HG02623 (cell line): Measurements from ENCODE around the gene RTN4RL1.

Experiments
- ATAC-seq: cut with Tn5 transposase; IDR thresholded peaks from one replicate; pipeline ENCODE4 v1.9.1; 2021; ENCODE audit warnings: moderate library complexity; ENCODE audit not compliant: unreplicated experiment

Gene RTN4RL1

DNA sequence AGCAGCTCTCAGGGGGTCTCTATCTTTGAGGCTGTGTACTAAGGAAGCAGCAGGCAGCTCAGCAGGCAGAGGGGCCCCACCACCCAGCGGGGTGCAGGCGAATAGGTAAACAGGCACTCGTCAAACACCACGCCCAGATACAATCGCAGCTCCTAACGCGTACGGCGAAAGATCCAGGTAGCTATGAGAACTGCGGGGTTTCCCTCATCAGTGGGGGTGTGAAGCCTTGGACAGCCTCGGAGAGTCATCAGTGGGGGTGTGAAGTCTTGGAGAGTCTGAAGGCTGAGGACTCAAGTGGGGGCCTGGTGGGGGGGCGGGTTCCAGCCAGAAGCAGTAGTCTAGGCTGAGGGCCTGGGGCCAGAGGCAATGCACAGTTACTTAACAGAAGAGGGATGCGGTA, 69.0 kb downstream of the RTN4RL1 start:
- no peak for ATAC-seq

DNA sequence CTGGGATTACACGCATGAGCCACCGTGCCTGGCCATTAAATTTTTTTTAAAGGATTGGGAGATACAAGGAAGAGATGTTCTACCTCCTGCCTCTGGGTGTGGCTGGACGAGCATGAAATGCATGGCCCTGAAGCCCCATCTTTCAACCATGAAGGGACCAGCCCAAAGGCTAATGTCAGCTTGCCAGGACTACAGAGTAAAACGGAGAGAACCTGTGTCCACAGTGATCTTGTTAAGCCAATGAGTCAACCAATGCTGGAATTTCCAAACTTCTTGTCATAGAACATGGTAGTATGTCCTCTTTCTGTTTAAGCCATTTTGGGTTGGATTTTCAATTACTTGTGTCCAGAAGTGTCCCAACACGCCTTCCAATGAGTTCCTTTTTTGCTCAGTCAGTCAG, 71.3 kb downstream of the RTN4RL1 start:
- no peak for ATAC-seq

DNA sequence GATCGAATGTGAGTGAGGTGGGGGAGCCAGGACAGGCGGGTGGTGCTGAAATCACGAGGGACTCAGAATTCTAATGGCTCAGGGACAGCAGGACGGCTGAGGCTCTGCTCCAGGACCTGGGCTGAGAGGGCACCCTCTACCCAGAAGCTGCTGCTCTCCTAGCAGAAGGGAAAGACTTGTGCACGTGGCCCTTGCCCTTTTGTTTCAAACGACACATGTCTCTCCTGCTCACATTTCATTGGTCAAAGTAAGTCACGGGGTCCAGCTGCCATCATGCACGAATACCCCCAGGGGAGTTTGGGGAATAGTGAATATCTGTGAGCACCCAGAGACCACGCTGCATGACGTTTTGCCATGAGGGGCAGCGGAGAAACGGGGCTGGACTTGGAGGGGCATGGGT, 73.2 kb downstream of the RTN4RL1 start:
- no peak for ATAC-seq

DNA sequence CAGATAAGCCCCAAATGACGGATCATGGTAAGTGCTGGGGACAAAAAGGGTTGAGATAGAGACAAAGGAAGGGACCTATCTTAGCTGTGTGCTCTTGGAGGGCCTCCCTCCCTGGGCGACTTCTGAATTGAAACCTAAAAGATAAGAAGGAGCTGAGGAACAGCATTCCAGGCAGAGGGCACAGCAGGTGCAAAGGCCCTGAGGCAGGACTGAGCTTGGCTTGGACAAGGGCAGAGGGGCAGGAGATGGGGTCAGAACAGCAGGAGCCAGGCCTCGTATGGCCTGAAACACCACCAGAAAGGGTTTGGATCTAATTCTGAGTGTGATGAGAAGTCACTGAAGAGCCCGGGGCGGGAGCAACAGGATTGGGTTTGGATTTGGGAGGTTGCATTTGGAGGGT, 75.4 kb downstream of the RTN4RL1 start:
- ATAC-seq, result no peak

DNA sequence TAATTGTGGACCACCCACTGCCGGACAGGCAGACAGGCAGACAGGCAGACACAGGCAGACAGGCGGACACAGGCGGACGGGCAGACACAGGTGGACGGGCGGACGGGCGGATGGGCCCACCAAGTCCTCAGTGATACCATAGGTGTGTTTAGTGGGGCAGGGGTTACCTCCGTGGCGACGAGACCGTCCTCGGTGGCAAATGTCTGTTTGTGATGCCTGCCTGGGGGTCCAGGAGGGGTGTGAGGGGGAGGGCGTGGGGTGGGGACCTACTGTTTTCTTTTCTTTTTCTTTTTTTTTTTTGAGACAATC, 76.7 kb downstream of the RTN4RL1 start:
- ATAC-seq, result no peak

DNA sequence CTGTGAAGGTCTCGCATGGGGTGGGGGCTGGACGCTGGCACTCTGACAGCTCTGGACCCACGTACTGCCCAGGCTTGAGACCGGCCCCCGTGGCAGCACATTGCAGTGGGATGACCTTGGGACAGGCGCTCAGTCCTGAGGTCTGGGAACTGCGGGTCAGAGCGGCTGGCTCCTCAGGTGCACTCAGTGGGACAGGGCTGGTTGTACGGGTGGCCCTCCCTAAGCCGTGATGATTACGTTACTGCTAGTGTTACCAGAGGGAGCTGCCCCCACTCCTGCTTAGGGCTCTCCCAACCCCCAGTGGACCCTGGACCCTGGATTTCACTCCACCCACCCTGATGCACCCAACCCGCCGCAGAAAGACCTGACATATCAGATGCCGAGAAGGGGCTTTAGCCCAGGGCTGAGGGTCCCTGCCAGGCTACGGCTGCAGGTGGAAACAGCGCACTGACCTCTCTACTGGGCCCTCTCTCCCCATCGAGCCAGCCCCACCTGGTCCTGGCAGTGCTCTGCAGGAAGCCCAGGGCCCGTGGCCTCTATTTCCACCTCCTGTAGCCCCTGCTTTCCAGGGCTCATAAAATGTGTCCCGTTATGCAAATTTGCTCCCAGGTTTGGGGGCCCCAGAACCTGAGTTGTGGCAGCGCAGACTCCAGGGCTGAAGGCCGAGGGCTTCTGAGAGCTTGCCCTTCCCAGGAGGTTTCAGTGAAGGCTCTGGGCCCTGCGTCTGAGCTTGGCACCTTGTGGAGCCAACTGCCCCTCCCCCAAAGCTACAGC, 77.2 kb downstream of the RTN4RL1 start:
- no peak for ATAC-seq

DNA sequence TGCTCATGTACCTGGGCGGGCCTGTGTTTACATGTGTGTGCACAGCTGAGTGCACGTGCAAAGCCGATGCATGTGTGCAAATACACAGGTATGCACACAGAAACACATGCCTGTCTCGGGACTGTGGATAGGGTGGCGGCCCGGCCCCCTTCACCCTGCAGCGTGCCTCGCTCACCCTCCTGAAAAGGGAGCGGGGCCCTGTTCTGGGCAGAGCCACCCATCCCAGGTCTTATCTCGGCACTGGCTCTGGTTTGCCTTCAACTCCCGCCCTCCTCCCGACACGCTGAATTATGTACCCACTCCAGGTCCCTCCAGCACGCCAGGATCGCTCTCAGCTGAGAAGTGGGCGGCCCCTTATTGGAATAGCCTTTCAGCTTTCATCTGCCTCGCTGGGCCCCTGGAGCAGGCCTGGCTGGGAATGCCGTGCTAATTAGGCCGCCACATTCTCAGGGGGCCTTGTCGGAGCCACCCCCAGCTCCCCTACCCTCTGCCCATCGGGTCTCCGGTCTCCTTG, 77.8 kb downstream of the RTN4RL1 start:
- ATAC-seq, result no peak

DNA sequence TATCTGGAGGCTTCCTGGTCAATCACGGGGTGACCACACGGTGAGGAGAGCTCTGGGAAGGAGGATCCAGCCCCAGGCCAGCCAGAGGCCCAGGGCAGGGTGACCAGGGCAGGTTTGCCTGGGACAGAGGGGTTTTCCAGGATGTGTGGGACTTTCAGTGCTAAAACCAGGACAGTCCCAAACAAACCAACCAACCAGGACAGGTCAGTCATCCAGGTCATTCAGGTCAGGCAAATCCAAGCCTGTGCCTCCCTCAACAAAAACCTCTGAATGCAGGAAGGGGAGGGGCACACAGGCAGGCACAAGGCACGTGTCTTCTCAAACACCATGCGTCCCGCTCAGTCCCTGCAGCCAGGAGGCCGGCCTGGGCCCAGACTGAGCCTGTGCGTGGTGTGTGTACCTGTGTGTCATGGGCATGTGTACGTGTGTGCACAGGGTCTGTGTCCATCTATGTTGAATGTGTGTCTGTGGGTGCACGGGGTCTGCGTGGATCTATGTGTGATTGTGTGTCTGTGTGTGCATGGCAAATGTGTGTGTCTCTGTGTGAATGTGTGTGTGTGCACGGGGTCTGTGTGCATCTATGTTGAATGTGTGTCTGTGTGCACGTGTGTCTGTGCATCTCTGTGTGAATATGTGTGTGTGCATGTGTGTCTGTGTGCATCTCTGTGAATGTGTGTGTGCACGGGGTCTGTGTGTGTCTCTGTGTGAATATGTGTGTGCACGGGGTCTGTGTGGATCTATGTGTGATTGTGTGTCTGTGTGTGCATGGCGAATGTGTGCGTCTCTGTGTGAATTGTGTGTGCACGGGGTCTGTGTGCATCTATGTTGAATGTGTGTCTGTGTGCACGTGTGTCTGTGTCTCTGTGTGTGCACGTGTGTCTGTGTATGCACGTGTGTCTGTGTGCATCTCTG, 78.9 kb downstream of the RTN4RL1 start:
- no peak for ATAC-seq

DNA sequence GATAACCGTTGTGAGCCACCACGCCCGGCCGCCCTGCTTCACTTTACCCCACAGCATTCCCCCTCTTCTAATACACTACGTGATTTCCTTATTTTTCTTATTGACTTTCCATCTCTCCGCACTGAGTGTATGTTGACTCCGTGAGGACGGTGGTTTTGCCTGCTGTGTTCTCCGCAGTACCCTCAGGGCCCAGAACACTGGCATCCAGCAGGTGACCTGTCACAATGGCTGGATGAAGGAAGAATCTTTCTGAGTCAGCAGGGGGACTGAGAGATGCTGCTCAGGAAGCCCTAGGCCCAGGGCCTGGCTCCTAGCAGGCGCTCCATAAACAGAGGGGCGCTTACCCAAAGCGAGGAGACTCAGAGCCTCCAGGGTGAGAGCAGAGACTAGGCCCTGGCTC, 79.5 kb downstream of the RTN4RL1 start:
- ATAC-seq, result no peak

DNA sequence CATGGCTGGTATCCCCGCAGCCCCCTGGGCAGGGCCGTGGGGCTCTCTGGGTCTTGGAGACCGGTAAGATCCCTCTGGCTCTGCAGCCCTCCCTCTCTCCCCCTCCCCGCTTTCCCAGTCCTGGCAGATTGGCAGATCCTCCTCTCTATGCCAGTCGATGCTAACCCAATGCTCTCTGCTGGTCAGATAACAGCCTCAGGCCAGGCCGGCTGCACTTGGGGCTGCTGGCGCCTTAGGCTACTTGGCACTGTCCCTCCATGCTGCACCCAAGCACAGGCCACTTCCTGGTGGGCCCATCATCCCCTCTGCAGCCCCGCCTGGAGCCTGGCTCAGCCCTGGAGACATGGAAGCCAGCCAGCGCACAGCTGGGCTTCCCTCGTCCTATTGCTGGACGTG, 81.7 kb downstream of the RTN4RL1 start:
- no peak for ATAC-seq

DNA sequence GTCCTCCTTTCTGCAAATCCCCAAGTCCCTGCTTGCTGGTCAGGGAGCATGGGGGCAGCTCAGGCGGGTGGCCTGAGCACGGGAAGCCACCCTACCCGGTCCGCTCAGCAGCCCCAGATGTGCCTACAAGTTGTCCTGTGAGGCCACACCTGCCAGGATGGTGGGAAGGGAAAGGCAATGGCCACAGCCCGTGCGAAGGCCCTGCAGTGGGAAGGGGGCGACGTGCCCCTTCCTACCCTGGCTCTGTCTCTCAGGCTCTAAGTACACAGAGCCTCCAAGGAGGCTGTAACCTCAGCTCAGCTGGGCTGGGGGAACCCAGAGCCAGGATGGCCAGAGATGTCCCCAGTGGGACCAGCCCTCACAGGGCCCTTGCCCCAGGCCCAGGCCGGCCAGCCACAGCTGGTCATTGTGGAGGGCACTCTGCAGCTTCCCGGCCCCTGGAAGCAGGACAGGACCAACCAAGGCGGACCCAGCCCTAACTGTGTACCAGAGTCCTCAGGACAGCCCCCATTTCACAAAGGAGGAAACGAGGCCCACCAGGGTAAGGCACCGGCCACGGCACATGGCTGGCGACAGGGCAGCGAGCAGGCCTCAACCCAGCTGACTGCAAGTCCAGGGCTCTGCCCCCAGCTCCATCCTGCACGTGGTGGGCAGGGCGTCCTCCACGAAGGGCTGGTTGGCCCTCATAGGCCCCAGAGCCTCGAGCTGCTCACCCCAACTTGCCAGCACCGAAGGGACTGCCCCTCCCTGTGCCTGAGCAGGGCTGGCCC, 82.3 kb downstream of the RTN4RL1 start:
- no peak for ATAC-seq

DNA sequence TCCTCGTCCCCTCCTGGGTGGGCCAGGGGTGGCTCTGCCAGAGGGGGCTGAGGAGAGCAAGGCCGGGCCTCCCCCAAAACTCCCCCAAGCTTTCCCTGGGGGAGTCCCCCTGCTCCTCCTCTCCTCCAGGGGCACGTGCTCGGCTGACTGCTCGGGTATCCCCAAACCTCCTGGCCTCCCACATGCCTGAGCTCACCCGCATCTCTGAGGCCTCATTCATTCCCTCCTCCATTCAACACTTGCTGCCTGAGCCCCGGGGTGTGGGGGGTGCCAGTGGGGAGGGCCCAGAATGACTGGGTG, 83.1 kb downstream of the RTN4RL1 start:
- no peak for ATAC-seq

DNA sequence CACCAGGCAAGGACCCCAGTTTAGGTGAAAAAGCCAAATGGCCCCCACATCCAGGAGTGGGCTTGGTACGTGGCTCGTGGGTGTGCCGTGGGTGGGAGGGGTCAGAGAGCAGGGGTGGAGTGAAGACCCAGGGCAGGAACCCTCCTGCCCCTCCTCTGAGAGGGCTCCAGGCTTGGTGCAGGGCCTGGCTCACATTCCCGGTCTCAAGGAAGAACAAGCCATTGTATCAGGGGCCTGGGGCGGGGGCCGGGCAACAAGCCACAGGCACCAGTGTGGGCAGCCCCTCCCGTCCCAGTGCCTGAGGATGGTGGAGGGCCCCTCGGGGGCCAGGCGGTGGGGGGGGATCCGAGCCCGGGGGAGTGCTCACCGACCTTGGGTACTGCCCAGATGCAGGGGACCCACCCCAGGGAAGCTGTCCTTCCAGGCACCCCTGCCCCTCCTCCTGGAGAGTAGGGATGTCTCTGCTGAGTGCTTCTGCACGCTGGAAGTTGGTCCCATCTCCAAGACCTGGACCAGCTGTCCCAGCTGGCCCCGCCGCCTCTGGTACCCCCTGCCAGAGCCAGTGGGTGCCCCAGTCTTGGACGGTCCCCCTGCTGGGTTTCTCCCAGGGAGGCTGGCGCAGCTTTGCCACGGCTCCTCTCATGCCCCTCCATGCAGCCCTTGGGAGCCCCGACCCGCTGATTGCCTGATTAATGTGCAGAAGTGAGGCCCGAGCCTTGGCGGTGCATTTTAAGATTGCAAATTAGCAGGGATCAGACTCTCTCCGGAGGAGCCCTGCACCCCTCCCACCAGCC, 83.7 kb downstream of the RTN4RL1 start:
- ATAC-seq, result no peak

DNA sequence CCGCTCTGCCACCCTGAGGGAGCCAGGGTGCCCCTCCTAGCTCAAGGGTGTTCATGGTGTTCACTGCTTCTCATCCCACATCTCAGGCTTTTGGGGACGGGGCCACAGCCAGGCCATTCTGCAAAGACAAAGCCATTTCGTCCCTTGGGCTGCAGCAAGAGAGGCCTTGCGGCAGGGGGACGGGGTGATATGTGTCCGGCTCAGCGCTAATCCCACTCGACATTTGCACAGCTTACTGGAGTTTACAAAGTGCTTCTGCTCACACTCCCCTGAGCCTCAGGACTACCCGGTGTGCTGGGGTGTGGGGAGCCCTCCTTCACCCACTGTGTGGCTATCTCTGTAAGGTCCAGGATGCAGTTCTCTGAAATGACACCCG, 84.3 kb downstream of the RTN4RL1 start:
- ATAC-seq, result no peak

DNA sequence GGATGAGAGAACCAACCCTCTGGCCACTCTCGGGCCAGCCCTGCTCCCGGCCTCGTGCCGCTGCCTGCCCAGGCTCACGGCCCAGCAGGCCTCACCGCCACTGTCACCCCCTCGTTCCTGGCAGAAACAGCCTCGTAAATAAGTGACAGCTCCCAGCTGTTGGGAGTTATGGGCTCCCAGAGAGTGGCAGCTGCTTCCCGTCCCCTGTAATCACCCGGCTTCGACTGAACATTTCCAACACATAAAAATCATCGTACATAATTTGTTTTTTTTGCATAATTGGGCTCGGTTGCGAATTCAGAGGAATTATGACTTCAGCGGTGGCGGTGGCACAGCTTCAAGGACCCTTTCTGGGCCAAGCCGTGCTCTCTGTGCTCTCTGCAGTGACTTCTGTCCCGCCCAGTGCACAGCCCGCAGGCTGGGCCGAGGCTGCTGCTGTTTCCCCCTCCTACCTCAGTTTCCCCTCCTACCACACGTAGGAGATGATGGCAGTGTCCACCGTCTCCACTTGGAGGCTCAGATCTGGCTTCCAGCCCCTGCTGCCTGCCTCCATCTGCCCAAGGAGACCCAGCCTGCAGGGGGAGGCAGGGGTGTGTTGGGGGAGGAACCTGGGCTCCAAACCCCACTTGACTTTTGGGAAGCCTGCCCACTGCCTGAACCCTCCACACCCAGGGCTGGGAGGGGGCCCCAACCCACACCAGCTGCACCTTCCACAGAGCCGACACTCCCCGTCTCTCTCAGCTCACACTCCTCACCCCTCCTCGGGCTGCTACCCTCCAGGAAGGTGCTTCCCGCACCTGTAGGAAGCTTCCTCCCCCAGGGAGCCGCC, 84.9 kb downstream of the RTN4RL1 start:
- ATAC-seq, result no peak

DNA sequence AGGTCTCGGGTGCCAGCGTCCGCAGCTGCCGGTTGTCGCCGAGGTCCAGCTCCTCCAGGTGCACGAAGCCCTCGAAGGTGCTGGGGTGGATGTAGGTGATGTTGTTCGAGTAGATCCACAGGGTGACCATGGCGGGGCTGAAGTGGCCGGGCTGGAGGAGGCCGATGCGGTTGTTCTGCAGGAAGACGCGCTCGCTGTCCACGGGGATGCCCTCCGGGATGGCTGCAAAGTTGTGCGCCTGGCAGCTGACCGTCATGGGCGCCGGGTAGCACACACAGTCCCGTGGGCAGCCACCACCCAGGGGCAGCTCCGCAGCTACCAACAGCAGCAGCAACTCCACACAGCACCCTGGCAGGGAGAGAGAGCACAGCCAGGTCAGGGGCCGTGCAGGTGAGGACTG, 87.7 kb downstream of the RTN4RL1 start:
- ATAC-seq, result no peak

DNA sequence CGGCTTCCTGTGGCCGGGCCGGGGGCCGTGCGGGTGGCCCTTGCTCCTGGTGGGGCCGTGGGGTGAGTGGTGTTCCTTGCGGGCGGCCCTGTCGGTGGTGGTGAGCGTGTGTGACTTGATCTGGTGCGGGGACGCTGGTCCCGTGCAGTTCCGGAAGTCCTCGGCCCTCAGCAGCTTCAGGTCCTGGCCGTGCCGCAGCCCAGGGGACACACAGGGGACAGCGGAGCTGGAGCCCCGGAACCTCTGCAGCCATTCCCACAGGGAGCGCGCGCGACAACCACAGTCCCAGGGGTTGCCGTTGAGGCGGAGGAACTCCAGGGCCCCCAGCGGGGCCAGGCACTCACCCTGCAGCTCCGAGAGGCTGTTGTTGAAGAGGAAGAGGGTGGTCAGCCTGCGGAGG, 88.4 kb downstream of the RTN4RL1 start:
- no peak for ATAC-seq

DNA sequence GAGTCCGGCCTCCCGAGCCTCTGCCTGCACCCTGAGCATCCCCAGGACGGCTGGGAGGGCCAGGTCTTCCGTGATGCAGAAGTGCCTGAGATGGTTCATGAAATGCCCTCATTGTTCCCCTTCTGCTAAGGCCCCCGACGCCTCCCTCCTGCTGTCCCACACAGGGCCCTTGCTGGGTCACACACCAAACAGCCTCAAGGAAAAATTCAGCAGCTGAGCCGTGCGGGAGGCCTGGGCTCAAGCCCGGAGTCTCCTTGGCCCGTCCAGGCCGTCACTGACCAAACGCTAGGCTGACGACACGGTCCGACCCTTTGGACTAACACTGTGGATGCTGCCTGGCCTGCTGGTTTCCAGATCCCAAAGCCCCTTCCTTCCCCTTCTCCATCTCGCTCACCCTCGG, 90.2 kb downstream of the RTN4RL1 start:
- no peak for ATAC-seq

DNA sequence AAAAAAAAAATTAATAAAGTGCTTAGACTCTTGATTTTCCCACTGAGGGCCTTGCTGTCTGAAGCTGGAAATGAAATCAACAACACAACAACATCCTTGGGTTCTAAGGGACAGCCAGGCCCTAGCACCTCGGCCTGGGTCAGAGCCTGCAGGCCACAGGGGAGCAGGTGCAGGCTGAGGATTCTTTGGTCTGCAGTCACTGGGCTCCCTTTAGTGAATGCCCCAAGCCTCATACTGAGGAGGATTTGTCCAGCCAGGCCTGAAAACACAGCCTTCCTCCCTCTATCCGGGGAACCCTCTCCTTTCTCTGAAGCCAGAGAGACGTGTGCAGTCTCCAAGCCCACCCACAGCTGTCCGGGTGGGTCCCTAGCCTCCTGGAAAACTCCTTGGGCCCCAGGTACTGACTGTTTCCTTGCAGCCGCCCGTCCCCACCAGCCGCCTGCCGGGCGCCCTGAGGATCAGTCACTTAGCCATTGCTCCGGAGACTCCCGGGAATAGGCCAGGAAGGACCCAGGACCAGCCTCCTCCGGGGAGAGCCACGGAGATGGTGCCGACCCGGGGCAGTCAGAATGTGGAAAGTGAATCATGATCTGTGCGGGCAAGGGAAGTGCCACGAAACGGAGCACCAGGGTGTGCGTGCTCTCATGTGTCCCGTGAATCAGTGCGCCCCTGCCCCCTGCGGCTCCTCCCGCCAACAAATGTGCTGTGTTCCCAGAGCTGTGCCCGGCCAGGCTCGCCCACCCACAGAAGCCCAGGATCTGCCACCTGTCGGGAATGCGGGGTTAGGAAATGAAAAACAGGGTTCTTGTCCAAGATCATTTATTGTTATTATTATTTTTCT, 91.0 kb downstream of the RTN4RL1 start:
- ATAC-seq, result no peak
